ENCODE measurements around the gene CDK11A. TPM values are rescaled to one million over a fixed set of nuclear protein-coding genes. Genes with fewer than 3 reads are reported as not detected.
"Not testable (repeated sequence)": the region's sequence is repeated elsewhere in the genome, so short reads cannot be mapped to it uniquely, and the experiment has no call there.

The CDK11A gene
- total RNA-seq, 2 experiments from 2014 or later: 50.9 to 90.5 TPM

DNA sequence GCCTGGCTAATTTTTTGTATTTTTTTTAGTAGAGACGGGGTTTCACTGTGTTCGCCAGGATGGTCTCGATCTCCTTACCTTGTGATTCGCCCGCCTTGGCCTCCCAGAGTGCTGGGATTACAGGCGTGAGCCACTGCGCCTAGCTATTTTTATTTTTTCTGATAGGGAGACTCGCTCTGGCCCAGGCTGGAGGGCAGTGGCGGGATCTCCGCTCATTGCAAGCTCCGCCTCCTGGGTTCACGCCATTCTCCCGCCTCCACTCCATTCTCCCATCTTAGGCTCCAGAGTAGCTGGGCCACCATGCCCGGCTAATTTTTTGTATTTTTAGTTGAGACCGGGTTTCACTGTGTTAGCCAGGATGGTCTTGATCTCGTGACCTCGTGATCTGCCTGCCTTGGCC, 1.9 kb upstream of the CDK11A start:
- intact Hi-C loops (cut with micrococcal nuclease; ENCODE audit: unreplicated experiment); H4K20me1 ChIP-seq (ENCODE audit: insufficient read depth, low read length); H3K4me2 ChIP-seq (ENCODE audit: low read length); H3K4me1 ChIP-seq (ENCODE audit: insufficient read depth, low read length, poor library complexity, severe bottlenecking); DNase-seq (ENCODE audit: low spot score); H2AFZ ChIP-seq (ENCODE audit: low read length); BruUV-seq (replicated peaks); CTCF ChIA-PET (ENCODE audit: unreplicated experiment); H3K79me2 ChIP-seq (ENCODE audit: insufficient read depth, low read depth, low read length); H3K9me3 ChIP-seq (ENCODE audit: low read length); H3K9me2 ChIP-seq (ENCODE audit: insufficient read depth, low read length); POLR2A ChIA-PET; H3K27ac ChIP-seq (ENCODE audit: low read depth, low read length, poor library complexity, severe bottlenecking); H3K4me3 ChIP-seq (ENCODE audit: low read depth, low read length, poor library complexity, severe bottlenecking): not testable (repeated sequence)
- peaks cover 12% of the 10 kb centered on the region for H3K36me3 ChIP-seq (ENCODE audit: insufficient read depth, low read length)

DNA sequence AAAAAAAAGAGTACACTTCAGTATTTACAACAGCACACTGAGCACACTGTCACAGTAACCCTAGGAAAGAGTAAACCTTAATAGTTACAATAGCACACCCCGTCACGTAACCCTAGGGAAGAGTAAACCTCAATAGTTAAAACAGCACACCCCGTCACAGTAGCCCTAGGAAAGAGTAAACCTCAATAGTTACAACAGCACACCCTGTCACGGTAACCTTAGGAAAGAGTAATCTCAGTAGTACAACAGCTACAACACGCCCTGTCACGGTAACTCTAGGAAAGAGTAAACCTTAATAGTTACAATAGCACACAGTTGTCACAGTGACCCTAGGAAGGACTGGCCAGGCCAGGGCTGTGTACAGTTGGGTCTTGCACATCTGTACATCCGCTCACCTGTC, 3.0 kb downstream of the CDK11A start:
- peaks cover 10% of the 10 kb centered on the region; the same call in 1 of the 2 replicates for H3K79me2 ChIP-seq (ENCODE audit: insufficient read depth, low read depth, low read length)
- H2AFZ ChIP-seq (ENCODE audit: low read length): no peak overlapping the region
- intact Hi-C loops (cut with micrococcal nuclease; ENCODE audit: unreplicated experiment): loop anchor here (5.0 kb wide), 2 partner anchors 64 to 186 kb away; partner anchors contain the start of gene CDK11B
- CTCF ChIA-PET (ENCODE audit: unreplicated experiment): interaction anchor here (0.6 kb wide), 1 partner anchor 10 kb away, joined by 3 read pairs; no protein-coding TSS in a partner anchor
- no peaks in the 10 kb centered on the region for H3K9me2 ChIP-seq (ENCODE audit: insufficient read depth, low read length)
- H3K4me3 ChIP-seq (ENCODE audit: low read depth, low read length, poor library complexity, severe bottlenecking): no peak overlapping the region
- DNase-seq (ENCODE audit: low spot score): no peak
- BruUV-seq (replicated peaks): no TSS peak
- POLR2A ChIA-PET: no interaction called here
- no peak overlapping the region for H3K4me2 ChIP-seq (ENCODE audit: low read length)
- H3K4me1 ChIP-seq (ENCODE audit: insufficient read depth, low read length, poor library complexity, severe bottlenecking): no peaks in the 10 kb centered on the region
- no peaks in the 10 kb centered on the region for H3K9me3 ChIP-seq (ENCODE audit: low read length)
- H3K27ac ChIP-seq (ENCODE audit: low read depth, low read length, poor library complexity, severe bottlenecking): no peak overlapping the region
- no peaks in the 10 kb centered on the region for H4K20me1 ChIP-seq (ENCODE audit: insufficient read depth, low read length)
- H3K36me3 ChIP-seq (ENCODE audit: insufficient read depth, low read length): peaks cover 29% of the 10 kb centered on the region
- no peak for TF ChIP-seq EZH2phosphoT487 (IDR thresholded peaks at IDR 0.05; ENCODE audit: borderline replicate concordance, low read depth, low read length)
- TF ChIP-seq, protein P1, sequence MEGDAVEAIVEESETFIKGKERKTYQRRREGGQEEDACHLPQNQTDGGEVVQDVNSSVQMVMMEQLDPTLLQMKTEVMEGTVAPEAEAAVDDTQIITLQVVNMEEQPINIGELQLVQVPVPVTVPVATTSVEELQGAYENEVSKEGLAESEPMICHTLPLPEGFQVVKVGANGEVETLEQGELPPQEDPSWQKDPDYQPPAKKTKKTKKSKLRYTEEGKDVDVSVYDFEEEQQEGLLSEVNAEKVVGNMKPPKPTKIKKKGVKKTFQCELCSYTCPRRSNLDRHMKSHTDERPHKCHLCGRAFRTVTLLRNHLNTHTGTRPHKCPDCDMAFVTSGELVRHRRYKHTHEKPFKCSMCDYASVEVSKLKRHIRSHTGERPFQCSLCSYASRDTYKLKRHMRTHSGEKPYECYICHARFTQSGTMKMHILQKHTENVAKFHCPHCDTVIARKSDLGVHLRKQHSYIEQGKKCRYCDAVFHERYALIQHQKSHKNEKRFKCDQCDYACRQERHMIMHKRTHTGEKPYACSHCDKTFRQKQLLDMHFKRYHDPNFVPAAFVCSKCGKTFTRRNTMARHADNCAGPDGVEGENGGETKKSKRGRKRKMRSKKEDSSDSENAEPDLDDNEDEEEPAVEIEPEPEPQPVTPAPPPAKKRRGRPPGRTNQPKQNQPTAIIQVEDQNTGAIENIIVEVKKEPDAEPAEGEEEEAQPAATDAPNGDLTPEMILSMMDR (conservative IDR thresholded peaks at IDR 0.05; ENCODE audit: low read length): no peak

DNA sequence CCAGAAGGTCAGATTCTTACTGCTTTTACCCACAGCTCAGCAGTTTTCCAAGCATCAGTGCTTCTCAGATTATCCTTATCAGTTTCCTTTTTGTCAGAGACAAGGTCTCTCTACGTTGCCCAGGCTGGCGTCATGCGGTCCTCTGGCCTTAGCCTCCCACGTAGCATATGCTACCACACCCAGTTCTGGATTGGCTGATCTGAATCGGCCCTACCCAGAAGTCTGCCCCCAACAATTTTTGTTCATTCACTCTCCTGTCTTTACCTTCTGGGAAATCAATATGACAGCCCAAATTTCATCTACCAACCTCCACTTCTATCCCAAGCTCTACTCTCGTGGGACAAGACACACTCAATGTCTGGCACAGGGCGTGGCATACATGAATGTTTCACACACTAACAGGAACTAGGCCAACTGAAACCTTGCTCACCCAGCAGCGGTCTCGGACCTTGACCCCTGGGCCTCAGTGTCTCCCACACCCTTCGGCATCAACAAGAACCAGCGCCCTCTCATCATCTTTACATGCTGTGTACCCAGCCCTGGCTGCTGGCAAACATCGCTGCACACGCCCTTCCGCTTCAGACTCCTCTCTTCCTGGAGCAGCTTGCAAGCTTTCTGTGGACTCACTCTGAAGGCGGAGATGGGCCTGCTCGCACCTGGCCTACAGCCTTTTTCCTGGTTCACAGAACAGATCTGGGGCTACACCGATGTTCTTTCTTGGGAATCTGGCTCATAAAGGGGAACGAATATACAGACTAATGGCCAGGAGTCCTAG, 8.9 kb downstream of the CDK11A start:
- DNase-seq (ENCODE audit: low spot score): not testable (repeated sequence)

DNA sequence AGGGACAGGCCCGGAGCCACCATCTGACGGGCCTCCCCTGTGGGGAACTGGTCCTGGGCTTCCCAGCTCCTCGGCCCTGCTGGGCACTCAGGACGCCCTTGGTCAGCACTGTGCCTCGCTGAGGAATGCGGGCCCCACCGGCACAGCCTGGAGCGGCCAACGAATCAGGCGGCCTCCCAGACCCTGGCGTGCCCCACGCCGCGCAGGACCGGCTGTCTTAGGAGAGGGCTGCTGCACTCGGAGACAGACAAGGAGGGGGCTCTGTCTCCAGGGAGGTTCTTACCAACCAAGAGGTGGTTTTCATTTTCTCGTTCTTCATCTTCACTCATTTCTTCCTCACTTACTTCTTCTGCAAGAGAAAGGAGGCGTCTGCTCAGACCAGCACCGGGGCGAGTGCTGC, 16.3 kb downstream of the CDK11A start:
- CTCF ChIA-PET (ENCODE audit: unreplicated experiment); H3K9me2 ChIP-seq (ENCODE audit: insufficient read depth, low read length); BruUV-seq (replicated peaks); POLR2A ChIA-PET; H3K9me3 ChIP-seq (ENCODE audit: low read length); intact Hi-C loops (cut with micrococcal nuclease; ENCODE audit: unreplicated experiment); H3K36me3 ChIP-seq (ENCODE audit: insufficient read depth, low read length); H3K79me2 ChIP-seq (ENCODE audit: insufficient read depth, low read depth, low read length); H3K4me1 ChIP-seq (ENCODE audit: insufficient read depth, low read length, poor library complexity, severe bottlenecking); H4K20me1 ChIP-seq (ENCODE audit: insufficient read depth, low read length); H3K4me2 ChIP-seq (ENCODE audit: low read length); H2AFZ ChIP-seq (ENCODE audit: low read length); H3K4me3 ChIP-seq (ENCODE audit: low read depth, low read length, poor library complexity, severe bottlenecking); H3K27ac ChIP-seq (ENCODE audit: low read depth, low read length, poor library complexity, severe bottlenecking); DNase-seq (ENCODE audit: low spot score): not testable (repeated sequence)

More for the DNA sequence above, 8.9 kb downstream of the CDK11A start:
- CTCF ChIA-PET (ENCODE audit: unreplicated experiment); H3K27ac ChIP-seq (ENCODE audit: low read depth, low read length, poor library complexity, severe bottlenecking); intact Hi-C loops (cut with micrococcal nuclease; ENCODE audit: unreplicated experiment); H3K9me3 ChIP-seq (ENCODE audit: low read length); H4K20me1 ChIP-seq (ENCODE audit: insufficient read depth, low read length); BruUV-seq (replicated peaks); POLR2A ChIA-PET; H3K79me2 ChIP-seq (ENCODE audit: insufficient read depth, low read depth, low read length); H3K4me3 ChIP-seq (ENCODE audit: low read depth, low read length, poor library complexity, severe bottlenecking); H3K4me1 ChIP-seq (ENCODE audit: insufficient read depth, low read length, poor library complexity, severe bottlenecking); H2AFZ ChIP-seq (ENCODE audit: low read length); H3K9me2 ChIP-seq (ENCODE audit: insufficient read depth, low read length); H3K4me2 ChIP-seq (ENCODE audit: low read length): not testable (repeated sequence)
- peaks cover 20% of the 10 kb centered on the region for H3K36me3 ChIP-seq (ENCODE audit: insufficient read depth, low read length)

DNA sequence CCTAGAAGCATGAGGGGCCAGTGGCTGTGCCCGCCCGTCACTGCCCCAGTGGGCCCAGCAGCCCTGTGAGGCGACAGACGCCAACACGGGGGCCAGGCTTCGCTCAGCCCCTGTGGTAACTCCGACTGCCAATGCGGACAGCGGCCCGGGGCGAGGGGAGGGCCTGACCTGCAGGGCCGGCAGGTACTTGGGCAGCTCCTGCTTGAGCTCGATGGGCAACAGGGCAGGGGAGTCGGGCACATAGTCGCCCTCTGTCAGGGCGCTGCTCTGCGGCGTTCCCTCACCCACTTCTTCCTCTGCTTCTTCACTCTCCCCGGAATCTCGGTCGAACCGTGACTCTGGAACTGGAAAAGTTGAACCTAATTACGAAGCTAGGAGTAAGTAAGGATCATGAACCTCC, 16.9 kb downstream of the CDK11A start:
- H3K4me3 ChIP-seq (ENCODE audit: low read depth, low read length, poor library complexity, severe bottlenecking); H3K9me3 ChIP-seq (ENCODE audit: low read length); H3K4me2 ChIP-seq (ENCODE audit: low read length); DNase-seq (ENCODE audit: low spot score); BruUV-seq (replicated peaks); H3K36me3 ChIP-seq (ENCODE audit: insufficient read depth, low read length); H3K79me2 ChIP-seq (ENCODE audit: insufficient read depth, low read depth, low read length); POLR2A ChIA-PET; H3K9me2 ChIP-seq (ENCODE audit: insufficient read depth, low read length); H3K4me1 ChIP-seq (ENCODE audit: insufficient read depth, low read length, poor library complexity, severe bottlenecking); H2AFZ ChIP-seq (ENCODE audit: low read length); H4K20me1 ChIP-seq (ENCODE audit: insufficient read depth, low read length); CTCF ChIA-PET (ENCODE audit: unreplicated experiment); H3K27ac ChIP-seq (ENCODE audit: low read depth, low read length, poor library complexity, severe bottlenecking); intact Hi-C loops (cut with micrococcal nuclease; ENCODE audit: unreplicated experiment): not testable (repeated sequence)

DNA sequence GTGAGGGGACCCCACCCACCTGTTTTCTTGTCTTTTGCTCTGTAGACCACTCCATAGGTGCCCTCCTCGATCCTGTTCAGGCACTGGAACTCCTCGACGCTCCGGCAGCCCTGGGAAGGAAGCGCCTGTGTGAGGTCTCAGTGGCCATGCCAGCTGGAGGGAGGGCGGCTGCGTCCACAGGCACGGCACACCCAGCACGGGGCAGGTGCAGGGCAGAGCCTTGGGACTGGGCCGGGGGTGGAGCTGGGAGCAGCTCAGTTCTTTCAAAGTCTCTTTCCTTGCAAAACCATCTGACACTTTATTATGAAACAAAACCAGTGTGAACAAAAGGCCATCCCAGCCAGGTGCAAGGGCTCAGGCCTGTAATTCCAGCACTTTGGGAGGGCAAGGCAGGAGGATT, 18.5 kb downstream of the CDK11A start:
- POLR2A ChIA-PET; H3K79me2 ChIP-seq (ENCODE audit: insufficient read depth, low read depth, low read length); H2AFZ ChIP-seq (ENCODE audit: low read length); H3K9me2 ChIP-seq (ENCODE audit: insufficient read depth, low read length); H3K4me3 ChIP-seq (ENCODE audit: low read depth, low read length, poor library complexity, severe bottlenecking); intact Hi-C loops (cut with micrococcal nuclease; ENCODE audit: unreplicated experiment); DNase-seq (ENCODE audit: low spot score); H3K27ac ChIP-seq (ENCODE audit: low read depth, low read length, poor library complexity, severe bottlenecking); H3K36me3 ChIP-seq (ENCODE audit: insufficient read depth, low read length); BruUV-seq (replicated peaks); H3K4me2 ChIP-seq (ENCODE audit: low read length); H3K4me1 ChIP-seq (ENCODE audit: insufficient read depth, low read length, poor library complexity, severe bottlenecking); H4K20me1 ChIP-seq (ENCODE audit: insufficient read depth, low read length); CTCF ChIA-PET (ENCODE audit: unreplicated experiment); H3K9me3 ChIP-seq (ENCODE audit: low read length): not testable (repeated sequence)
